NCI-H2196 treated with DMSO at 0.1 percent for 48 hours (cell line): ENCODE data around the gene TNFAIP2.

ENCODE experiments used
- DNase-seq: peaks from one replicate; lab custom pipeline; 2025; ENCODE audit not compliant: unreplicated experiment; lab: John Stamatoyannopoulos, UW

TNFAIP2 gene, protein sequence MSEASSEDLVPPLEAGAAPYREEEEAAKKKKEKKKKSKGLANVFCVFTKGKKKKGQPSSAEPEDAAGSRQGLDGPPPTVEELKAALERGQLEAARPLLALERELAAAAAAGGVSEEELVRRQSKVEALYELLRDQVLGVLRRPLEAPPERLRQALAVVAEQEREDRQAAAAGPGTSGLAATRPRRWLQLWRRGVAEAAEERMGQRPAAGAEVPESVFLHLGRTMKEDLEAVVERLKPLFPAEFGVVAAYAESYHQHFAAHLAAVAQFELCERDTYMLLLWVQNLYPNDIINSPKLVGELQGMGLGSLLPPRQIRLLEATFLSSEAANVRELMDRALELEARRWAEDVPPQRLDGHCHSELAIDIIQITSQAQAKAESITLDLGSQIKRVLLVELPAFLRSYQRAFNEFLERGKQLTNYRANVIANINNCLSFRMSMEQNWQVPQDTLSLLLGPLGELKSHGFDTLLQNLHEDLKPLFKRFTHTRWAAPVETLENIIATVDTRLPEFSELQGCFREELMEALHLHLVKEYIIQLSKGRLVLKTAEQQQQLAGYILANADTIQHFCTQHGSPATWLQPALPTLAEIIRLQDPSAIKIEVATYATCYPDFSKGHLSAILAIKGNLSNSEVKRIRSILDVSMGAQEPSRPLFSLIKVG

DNA sequence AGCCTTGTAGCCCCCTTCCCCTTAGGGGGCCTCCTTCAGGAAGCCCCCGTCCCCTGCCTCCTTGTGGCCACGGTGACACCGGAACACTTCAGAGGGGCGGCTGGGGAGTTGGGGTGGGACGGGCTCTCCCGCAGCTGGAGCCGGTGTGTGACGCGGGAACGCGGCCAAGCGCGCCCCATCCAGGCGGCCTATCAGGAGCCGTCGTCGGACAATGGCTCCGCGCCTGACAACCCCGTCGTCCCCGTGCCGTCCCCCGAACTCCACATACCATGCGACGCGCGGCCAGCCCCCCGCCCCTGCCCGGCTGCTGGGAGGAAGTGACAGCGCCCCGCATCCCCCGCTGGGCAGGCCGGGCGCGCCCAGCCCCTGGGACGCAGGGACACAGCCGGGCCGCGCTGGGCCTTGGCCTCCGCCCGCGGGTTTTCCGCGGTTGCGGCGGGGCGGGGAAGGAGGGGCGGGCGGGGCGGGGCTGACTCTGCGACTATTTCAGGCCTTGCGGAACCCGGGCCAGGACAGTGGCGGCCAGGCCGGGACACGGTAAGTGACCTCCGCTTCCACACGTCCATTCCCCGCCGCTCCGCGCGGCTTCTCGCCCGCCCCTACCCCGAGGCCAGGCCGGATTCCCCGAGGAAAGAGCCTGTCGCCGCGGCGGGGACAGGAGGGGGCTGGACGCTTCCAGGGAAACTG is at the start of gene TNFAIP2:
TNFAIP2 (plus strand) TSS at position 515 of the 687 bp plus-strand sequence. CDS start 2,997 bp downstream, outside the sequence.
- DNase-seq: no peak

GRCh38 chr14:103073876-103074728 is 49.2 kb upstream of the TNFAIP2 start:
- DNase-seq: no peak

- DNase-seq: no peak
Measured at GRCh38 chr14:103074729-103075367, 48.4 kb upstream of the TNFAIP2 start.

DNA sequence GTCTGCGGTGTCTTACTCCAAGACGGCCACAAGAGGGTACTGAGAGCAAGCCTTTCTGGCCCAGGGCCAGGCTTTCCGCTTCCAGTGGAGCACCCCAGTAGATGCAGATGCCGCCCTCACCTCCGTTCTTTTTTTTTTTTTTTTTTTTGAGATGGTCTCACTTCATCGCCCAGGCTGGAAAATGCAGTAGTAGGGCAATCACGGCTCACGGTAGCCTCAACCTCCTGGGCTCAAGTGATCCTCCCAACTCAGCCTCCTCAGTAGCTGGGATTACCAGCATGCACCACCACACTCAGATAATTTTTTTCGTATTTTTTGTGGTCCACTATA is 44.9 kb upstream of the TNFAIP2 start:
- DNase-seq: peak; percentile 42

- no peak for DNase-seq
Measured at GRCh38 chr14:103078860-103079587, 44.2 kb upstream of the TNFAIP2 start.

DNA sequence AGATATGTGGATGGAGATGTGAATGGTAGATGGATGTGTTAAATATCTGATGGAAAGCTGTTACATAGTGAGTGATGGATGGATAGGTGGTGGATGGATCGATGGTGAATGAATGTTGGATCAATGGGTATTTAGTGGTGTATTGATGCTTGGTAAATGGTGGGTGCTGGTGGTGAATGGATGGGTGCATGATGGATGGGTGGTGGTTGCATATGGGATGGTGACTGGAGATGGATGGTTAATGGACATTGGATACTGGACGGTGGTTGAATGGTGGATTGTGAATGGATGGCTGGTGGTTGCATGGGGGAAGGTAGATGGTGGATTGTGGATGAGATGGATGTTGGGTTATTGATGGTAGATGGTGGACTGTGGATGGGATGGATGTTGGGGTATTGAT is 41.3 kb upstream of the TNFAIP2 start:
- DNase-seq: no peak

GRCh38 chr14:103084021-103084919 is 39.0 kb upstream of the TNFAIP2 start, which contains the start of gene LBHD2:
LBHD2 (plus strand) TSS chr14:103084210; CDS start chr14:103086013, 1,803 bp downstream.
- DNase-seq: no peak

DNA sequence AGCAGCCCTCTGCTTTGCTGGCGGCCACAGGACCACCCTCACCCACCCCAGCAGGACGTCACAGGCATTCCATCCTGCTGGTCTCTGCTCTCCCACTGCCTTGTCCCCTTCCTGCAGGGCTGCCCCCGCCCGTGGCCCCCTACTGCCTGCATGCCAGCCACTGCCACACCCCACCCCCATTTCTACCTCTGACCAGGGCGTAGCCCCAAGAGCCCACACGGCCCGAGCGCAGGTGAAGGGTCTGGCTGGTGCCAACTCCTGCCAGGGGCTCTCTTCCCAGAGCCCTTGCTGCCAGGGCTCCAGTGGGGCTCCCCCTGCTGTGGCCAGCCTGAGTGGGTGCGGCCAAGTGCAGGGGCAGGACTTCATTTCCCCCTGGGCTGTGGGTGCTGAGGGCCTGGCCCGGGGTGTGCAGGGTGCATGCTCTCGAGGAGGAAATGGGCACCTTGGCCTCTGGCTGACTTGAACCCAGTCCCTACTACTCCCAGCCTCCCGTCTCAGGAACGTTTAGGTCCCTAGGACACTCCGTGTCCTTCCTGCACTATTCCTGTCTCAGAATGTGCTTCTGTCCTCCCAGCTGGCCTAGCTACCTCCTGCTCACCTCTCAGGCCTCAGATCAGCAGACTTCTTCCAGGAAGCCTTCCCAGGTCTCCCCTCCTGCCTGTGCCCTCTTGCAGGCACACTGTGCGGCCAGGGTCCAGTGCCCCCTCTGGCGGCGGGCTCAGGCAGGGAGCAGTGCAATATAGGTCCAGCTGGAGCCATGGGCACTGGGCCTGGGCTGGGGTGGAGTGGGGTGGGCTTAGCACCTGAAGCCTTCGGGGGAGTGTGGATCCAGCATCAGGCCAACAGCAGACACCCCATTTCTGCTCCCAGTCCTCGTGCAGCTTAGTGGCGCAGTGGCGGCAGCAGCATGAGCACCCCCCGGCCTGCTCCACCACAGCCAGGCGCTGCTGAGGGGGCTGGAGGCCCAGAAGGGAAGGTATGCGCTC is 37.9 kb upstream of the TNFAIP2 start:
- no peak for DNase-seq

DNA sequence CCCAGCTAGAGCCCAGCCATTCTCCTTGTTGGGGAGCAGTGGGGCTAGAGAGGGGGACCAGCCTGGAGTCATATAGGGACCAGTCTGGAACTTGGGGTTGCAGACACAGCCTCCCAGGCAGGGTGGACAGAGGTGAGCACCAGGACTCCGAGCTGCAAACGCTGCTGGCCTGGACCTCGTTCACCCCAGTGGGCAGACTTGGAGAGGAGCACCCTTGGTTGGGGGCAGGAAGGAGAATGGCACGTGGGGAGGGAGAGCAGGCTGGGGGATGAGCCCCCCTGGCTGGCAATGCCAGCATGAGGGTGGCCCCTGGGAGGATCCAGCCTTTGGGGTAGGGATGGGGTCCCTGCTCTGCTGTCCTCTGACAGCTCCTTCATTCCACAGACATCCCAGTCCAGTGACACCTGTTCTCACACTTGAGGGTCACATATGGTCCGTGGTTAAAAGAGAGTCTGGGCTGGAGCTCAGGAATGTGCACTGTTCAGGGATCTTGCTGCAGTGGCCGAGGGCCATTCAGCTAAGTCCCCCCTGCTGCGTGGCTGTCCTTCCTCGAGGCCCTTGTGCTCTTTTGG is 36.4 kb upstream of the TNFAIP2 start:
- no peak for DNase-seq

GRCh38 chr14:103087343-103087835 is 35.9 kb upstream of the TNFAIP2 start:
- DNase-seq: no peak

- no peak for DNase-seq
Measured at GRCh38 chr14:103088921-103089320, 34.3 kb upstream of the TNFAIP2 start.

DNA sequence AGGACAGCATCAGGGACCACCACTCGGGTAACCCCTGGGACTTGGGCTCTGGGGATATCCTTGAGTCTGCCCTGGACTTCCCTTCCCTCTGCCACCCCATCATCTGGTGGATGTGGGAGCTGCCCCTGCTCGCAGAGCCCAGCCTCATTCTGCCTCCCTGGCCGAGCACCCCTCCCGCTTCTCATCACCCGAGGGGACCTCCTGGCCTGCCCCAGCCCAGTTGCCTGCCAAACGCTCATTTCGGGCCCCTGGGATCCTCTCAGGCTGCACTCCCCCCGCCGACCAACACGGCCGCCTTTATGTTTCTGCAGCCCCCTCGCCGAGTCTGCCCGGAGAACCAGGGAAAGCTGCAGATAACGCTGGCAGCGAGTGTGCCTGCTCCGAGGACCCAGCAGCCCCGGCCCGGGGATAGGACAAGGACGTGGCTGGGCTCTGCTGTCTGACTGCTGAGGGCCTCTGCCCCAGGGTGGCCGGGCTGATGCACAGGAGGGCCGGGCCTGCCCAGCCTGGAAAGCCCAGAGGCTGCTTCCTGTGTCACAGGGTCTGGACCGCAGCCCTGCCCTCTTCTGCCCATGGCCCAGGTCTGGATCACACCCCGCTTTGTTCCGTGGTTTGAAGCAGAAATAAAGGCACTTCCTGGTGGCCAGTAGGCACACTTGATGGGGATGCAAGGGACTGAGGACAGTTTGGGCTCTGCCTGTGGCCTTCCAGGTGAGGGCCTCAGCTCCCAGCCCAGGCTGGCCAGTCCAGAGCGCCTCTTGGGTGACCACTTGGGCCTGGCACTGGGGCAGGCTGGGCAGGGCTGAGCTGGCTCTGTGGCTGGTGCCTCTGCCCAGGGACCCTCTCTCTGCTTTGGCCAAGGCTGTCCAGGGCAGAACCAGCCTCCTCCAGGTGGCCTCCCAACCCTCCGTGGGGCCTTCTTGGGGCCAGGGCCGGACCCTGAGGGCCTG is 33.6 kb upstream of the TNFAIP2 start:
- no peak for DNase-seq

DNA sequence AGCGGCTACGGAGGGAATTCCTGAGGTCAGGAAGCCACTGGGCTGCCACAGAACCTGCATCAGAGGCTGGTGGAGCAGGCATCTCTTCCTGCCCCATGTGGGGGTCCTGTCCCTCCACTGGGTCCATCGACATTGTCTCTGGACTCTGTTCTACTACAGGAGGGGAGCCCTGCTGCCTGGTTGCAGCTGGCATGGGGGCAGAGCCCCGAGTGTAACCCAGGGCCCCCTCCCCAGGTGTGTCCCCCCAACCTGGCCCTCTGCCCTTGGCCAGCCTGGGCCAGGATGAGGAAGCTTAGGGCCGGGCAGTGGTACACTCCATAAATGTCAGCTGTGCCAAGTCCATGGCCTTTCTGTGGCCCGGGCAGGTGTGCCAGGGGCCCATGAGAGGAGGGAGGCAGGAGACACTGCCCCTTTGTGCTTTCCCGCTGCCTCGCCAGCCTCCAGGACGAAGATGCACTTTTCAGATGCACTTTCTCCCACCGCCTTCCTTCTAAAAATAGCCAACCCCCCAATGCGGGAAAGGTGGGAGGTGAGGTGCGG is 32.7 kb upstream of the TNFAIP2 start:
- no peak for DNase-seq

- no peak for DNase-seq
Measured at GRCh38 chr14:103091041-103091882, 32.0 kb upstream of the TNFAIP2 start.

DNA sequence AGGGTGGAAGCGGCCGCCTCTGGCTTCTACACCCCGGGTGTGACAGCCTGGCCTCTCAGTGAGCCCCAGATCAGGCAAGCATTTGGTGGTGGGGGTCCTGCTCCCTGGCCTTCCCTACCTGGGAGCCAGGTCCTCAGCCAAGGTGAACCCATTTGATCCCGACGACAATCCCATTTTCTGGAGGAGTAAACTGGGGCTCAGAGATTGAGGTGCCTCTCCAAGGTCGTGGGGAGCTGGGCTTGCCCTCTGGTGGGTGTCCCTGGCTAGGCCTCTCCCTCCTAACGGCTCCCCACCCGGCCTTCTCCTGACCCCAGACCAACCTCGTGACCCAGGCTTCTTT is 31.4 kb upstream of the TNFAIP2 start:
- DNase-seq: no peak
